HL-60 (cell line): ENCODE results near the gene RBFA.

Experiments used
- DNase-seq, 2 experiments: peaks; one replicate each; pipeline ENCODE4 v3.0.0-alpha.2; 2010 to 2020; ENCODE audit warnings: low read depth in 1 of 2, low spot score in 1 of 2
- H3K27ac ChIP-seq: fragments of 250-450 bp; sonication (Bioruptor Pico); replicated peaks from 2 replicates; pipeline ENCODE4 v1.5.1; 2020; ENCODE audit warnings: mild to moderate bottlenecking, moderate library complexity
- H3K27me3 ChIP-seq: fragments of 250-450 bp; sonication (Bioruptor Pico); 2 replicates; pipeline ENCODE4 v1.5.1; 2021; ENCODE audit warnings: mild to moderate bottlenecking, moderate library complexity; ENCODE audit not compliant: insufficient read depth, poor library complexity, severe bottlenecking
- H3K4me3 ChIP-seq: replicated peaks from 2 replicates; pipeline ENCODE4 v1.5.1; 2011; ENCODE audit warnings: mild to moderate bottlenecking, control low read depth, low read length; ENCODE audit not compliant: insufficient read depth
- GABPA ChIP-seq: IDR thresholded peaks from 2 replicates; pipeline ENCODE4 v1.6.1; 2012; ENCODE audit warnings: low read depth
- POLR2AphosphoS5 ChIP-seq: IDR thresholded peaks from 2 replicates; pipeline ENCODE4 v1.6.1; 2012; ENCODE audit warnings: low read depth
- REST ChIP-seq: IDR thresholded peaks from 2 replicates; pipeline ENCODE4 v1.6.1; 2012; ENCODE audit warnings: low read depth; ENCODE audit not compliant: insufficient replicate concordance
- SPI1 ChIP-seq: IDR thresholded peaks from 2 replicates; pipeline ENCODE4 v1.6.1; 2012; ENCODE audit warnings: low read depth, mild to moderate bottlenecking, borderline replicate concordance
- TF ChIP-seq, protein P1 (sequence below): IDR thresholded peaks from one replicate; pipeline ENCODE4 v1.5.1; 2011; ENCODE audit warnings: low read length, control low read depth, inconsistent platforms; ENCODE audit not compliant: insufficient read depth

RBFA gene

GRCh38 chr18:80077873-80078272, 43.6 kb downstream of the RBFA start:
- no peak overlapping the region for H3K27ac ChIP-seq
- H3K27me3 ChIP-seq, result no peaks in the 10 kb centered on the region
- DNase-seq, result no peak
- H3K4me3 ChIP-seq, result no peak overlapping the region
- TF ChIP-seq, protein P1, sequence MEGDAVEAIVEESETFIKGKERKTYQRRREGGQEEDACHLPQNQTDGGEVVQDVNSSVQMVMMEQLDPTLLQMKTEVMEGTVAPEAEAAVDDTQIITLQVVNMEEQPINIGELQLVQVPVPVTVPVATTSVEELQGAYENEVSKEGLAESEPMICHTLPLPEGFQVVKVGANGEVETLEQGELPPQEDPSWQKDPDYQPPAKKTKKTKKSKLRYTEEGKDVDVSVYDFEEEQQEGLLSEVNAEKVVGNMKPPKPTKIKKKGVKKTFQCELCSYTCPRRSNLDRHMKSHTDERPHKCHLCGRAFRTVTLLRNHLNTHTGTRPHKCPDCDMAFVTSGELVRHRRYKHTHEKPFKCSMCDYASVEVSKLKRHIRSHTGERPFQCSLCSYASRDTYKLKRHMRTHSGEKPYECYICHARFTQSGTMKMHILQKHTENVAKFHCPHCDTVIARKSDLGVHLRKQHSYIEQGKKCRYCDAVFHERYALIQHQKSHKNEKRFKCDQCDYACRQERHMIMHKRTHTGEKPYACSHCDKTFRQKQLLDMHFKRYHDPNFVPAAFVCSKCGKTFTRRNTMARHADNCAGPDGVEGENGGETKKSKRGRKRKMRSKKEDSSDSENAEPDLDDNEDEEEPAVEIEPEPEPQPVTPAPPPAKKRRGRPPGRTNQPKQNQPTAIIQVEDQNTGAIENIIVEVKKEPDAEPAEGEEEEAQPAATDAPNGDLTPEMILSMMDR, result no peak
- no peak for TF ChIP-seq GABPA
- no peak for TF ChIP-seq SPI1
- TF ChIP-seq POLR2AphosphoS5, result no peak
- TF ChIP-seq REST, result no peak
